ENCODE results near the gene MBD6.
"Not testable (repeated sequence)": the region's sequence is repeated elsewhere in the genome, so short reads cannot be mapped to it uniquely, and the experiment has no call there.

The MBD6 gene

GRCh38 chr12:57558864-57559263 lies 36.2 kb downstream of the MBD6 start:
- no peaks in the 10 kb centered on the region for H3K9me3 ChIP-seq (ENCODE audit: severe bottlenecking)
- TF ChIP-seq CTCF (IDR thresholded peaks at IDR 0.05; ENCODE audit: poor library complexity, severe bottlenecking): no peak
- H3K4me1 ChIP-seq (ENCODE audit: insufficient read depth, poor library complexity, severe bottlenecking): no peaks in the 10 kb centered on the region
- no peak overlapping the region for H3K4me3 ChIP-seq (ENCODE audit: severe bottlenecking)
- H3K27ac ChIP-seq (ENCODE audit: poor library complexity, severe bottlenecking): no peak overlapping the region
- ATAC-seq (ENCODE audit: low read depth) (no peak), DNase-seq (ENCODE audit: low spot score) (no peak)
- H3K27me3 ChIP-seq (ENCODE audit: insufficient read depth, poor library complexity, severe bottlenecking): no peaks in the 10 kb centered on the region
- H3K36me3 ChIP-seq (ENCODE audit: low read depth): no peaks in the 10 kb centered on the region

DNA sequence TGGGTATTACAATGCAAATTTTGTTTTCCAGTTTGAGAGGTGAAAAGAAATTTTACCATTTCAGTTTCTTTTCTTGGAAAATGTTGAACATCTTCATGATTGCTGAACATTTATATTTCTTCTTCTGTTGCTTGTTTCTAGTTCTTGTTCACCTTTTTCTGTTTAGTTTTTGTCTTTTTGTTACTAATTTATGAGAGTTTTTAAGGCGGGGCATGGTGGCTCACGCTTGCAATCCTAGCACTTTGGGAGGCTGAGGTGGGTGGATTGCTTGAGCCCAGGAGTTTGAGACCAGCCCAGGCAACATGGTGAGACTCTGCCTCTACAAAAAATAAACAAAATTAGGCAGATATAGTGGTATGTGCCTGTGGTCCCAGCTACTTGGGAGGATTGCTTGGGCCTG lies 37.9 kb downstream of the MBD6 start:
- Histone ChIP-seq H3K9me3 (ENCODE audit: severe bottlenecking) (no peaks in the 10 kb centered on the region), H3K27ac (ENCODE audit: poor library complexity, severe bottlenecking) (no peak overlapping the region), H3K4me3 (ENCODE audit: severe bottlenecking) (no peak overlapping the region), H3K36me3 (ENCODE audit: low read depth) (no peaks in the 10 kb centered on the region), H3K4me1 (ENCODE audit: insufficient read depth, poor library complexity, severe bottlenecking) (no peaks in the 10 kb centered on the region), H3K27me3 (ENCODE audit: insufficient read depth, poor library complexity, severe bottlenecking) (no peaks in the 10 kb centered on the region)
- DNase-seq (ENCODE audit: low spot score) (no peak), ATAC-seq (ENCODE audit: low read depth) (no peak)
- no peak for TF ChIP-seq CTCF (IDR thresholded peaks at IDR 0.05; ENCODE audit: poor library complexity, severe bottlenecking)

GRCh38 chr12:57561117-57561516 lies 38.5 kb downstream of the MBD6 start:
- H3K36me3 ChIP-seq (ENCODE audit: low read depth); H3K4me1 ChIP-seq (ENCODE audit: insufficient read depth, poor library complexity, severe bottlenecking); H3K27ac ChIP-seq (ENCODE audit: poor library complexity, severe bottlenecking); H3K27me3 ChIP-seq (ENCODE audit: insufficient read depth, poor library complexity, severe bottlenecking); H3K9me3 ChIP-seq (ENCODE audit: severe bottlenecking); DNase-seq (ENCODE audit: low spot score); H3K4me3 ChIP-seq (ENCODE audit: severe bottlenecking): not testable (repeated sequence)
- 0 out of 3 replicates have a peak, but pooled peaks have one; percentile 41 for ATAC-seq (ENCODE audit: low read depth)

- DNase-seq (ENCODE audit: low spot score): no peak
- H3K36me3 ChIP-seq (ENCODE audit: low read depth): no peaks in the 10 kb centered on the region
- TF ChIP-seq CTCF (IDR thresholded peaks at IDR 0.05; ENCODE audit: poor library complexity, severe bottlenecking): no peak
- H3K27ac ChIP-seq (ENCODE audit: poor library complexity, severe bottlenecking): no peak overlapping the region
- H3K4me1 ChIP-seq (ENCODE audit: insufficient read depth, poor library complexity, severe bottlenecking): no peaks in the 10 kb centered on the region
- ATAC-seq (ENCODE audit: low read depth): no peak
- H3K27me3 ChIP-seq (ENCODE audit: insufficient read depth, poor library complexity, severe bottlenecking): no peaks in the 10 kb centered on the region
- no peak overlapping the region for H3K4me3 ChIP-seq (ENCODE audit: severe bottlenecking)
- H3K9me3 ChIP-seq (ENCODE audit: severe bottlenecking): no peaks in the 10 kb centered on the region
Measured at GRCh38 chr12:57563358-57563757, 40.7 kb downstream of the MBD6 start.

DNA sequence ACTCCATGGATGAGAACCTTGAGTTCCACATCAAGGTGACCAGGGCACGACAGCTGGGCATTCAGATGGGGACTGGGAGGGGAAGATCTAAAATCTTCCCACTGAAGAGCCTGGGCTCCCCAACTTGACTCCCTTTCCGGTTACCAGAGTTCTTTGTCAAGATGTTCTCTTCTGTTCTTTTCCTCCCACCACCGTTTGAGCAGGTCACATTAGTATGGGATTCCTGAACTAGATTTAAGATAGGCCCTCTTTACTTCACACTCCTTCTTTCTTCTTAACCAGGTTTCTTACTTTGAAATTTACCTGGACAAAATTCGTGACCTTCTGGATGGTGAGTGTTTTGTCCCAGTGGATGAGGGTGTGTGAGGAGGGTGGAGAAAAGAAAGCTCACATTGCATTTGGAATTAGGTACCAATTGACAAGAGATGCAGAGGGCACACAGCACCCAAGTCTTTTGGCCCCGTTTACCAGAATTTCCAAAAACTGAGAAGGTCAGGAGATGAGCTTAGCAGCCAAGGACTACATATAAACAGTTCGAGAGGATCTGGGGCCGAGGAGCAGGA lies 41.6 kb downstream of the MBD6 start:
- Histone ChIP-seq H3K4me1 (ENCODE audit: insufficient read depth, poor library complexity, severe bottlenecking) (no peaks in the 10 kb centered on the region), H3K9me3 (ENCODE audit: severe bottlenecking) (no peaks in the 10 kb centered on the region), H3K27ac (ENCODE audit: poor library complexity, severe bottlenecking) (no peak overlapping the region), H3K4me3 (ENCODE audit: severe bottlenecking) (no peak overlapping the region), H3K36me3 (ENCODE audit: low read depth) (no peaks in the 10 kb centered on the region), H3K27me3 (ENCODE audit: insufficient read depth, poor library complexity, severe bottlenecking) (no peaks in the 10 kb centered on the region)
- no peak for ATAC-seq (ENCODE audit: low read depth)
- no peak for DNase-seq (ENCODE audit: low spot score)
- TF ChIP-seq CTCF (IDR thresholded peaks at IDR 0.05; ENCODE audit: poor library complexity, severe bottlenecking): no peak

All from RWPE2 (cell line).